ENCODE data around the gene SRCIN1. TPM values are rescaled to one million over a fixed set of nuclear protein-coding genes. Genes with fewer than 3 reads are reported as not detected.
A peak's percentile ranks its signal among the peaks of the same experiment; 100 is the strongest.

The SRCIN1 gene
- total and polyA plus RNA-seq, 2 experiments from 2014 or later, result 2.3 to 10.8 TPM

- Histone ChIP-seq H3K27me3 (peaks cover 62% of the 10 kb centered on the region), H3K9me3 (ENCODE audit: low read depth) (no peaks in the 10 kb centered on the region), H3K4me3 (no peak overlapping the region), H3K27ac (no peak overlapping the region), H3K4me1 (ENCODE audit: low read depth) (peaks cover 25% of the 10 kb centered on the region), H3K36me3 (no peaks in the 10 kb centered on the region)
- DNase-seq (ENCODE audit: low read depth in 1 of 2, low spot score in 1 of 2), result no peak
- TF ChIP-seq CTCF (IDR thresholded peaks at IDR 0.05; ENCODE audit: low read depth, low read length), result no peak
These were observed 37.5 kb downstream of the SRCIN1 start for GRCh38 chr17:38568274-38568673.

- no peak overlapping the region for H3K27ac ChIP-seq
- no peak for DNase-seq (ENCODE audit: low read depth in 1 of 2, low spot score in 1 of 2)
- H3K4me3 ChIP-seq, result no peak overlapping the region
- H3K4me1 ChIP-seq (ENCODE audit: low read depth), result peaks cover 25% of the 10 kb centered on the region
- H3K9me3 ChIP-seq (ENCODE audit: low read depth), result no peaks in the 10 kb centered on the region
- peaks cover 69% of the 10 kb centered on the region for H3K27me3 ChIP-seq
- H3K36me3 ChIP-seq, result no peaks in the 10 kb centered on the region
- no peak for TF ChIP-seq CTCF (IDR thresholded peaks at IDR 0.05; ENCODE audit: low read depth, low read length)
These were observed 38.4 kb downstream of the SRCIN1 start for GRCh38 chr17:38567350-38567749.

GRCh38 chr17:38566666-38567031, 39.1 kb downstream of the SRCIN1 start:
- TF ChIP-seq CTCF (IDR thresholded peaks at IDR 0.05; ENCODE audit: low read depth, low read length), result no peak

GRCh38 chr17:38565853-38566665, 39.7 kb downstream of the SRCIN1 start:
- no peaks in the 10 kb centered on the region for H3K9me3 ChIP-seq (ENCODE audit: low read depth)
- peaks cover 80% of the 10 kb centered on the region for H3K27me3 ChIP-seq
- H3K27ac ChIP-seq, result no peak overlapping the region
- no peak for TF ChIP-seq CTCF (IDR thresholded peaks at IDR 0.05; ENCODE audit: low read depth, low read length)
- no peak for DNase-seq (ENCODE audit: low read depth in 1 of 2, low spot score in 1 of 2)
- peaks cover 16% of the 10 kb centered on the region for H3K4me1 ChIP-seq (ENCODE audit: low read depth)
- H3K4me3 ChIP-seq, result no peak overlapping the region
- H3K36me3 ChIP-seq, result no peaks in the 10 kb centered on the region

More at GRCh38 chr17:38566666-38567031, 39.1 kb downstream of the SRCIN1 start:
- H3K27me3 ChIP-seq, result peaks cover 76% of the 10 kb centered on the region
- H3K9me3 ChIP-seq (ENCODE audit: low read depth), result no peaks in the 10 kb centered on the region
- no peak for DNase-seq (ENCODE audit: low read depth in 1 of 2, low spot score in 1 of 2)
- no peaks in the 10 kb centered on the region for H3K36me3 ChIP-seq
- H3K4me3 ChIP-seq, result no peak overlapping the region
- peaks cover 18% of the 10 kb centered on the region for H3K4me1 ChIP-seq (ENCODE audit: low read depth)
- no peak overlapping the region for H3K27ac ChIP-seq

GRCh38 chr17:38564869-38565268, 40.9 kb downstream of the SRCIN1 start:
- no peaks in the 10 kb centered on the region for H3K36me3 ChIP-seq
- H3K27me3 ChIP-seq, result peaks cover 86% of the 10 kb centered on the region
- H3K4me3 ChIP-seq, result no peak overlapping the region
- no peak overlapping the region for H3K27ac ChIP-seq
- TF ChIP-seq CTCF (IDR thresholded peaks at IDR 0.05; ENCODE audit: low read depth, low read length), result no peak
- H3K4me1 ChIP-seq (ENCODE audit: low read depth), result peaks cover 17% of the 10 kb centered on the region
- H3K9me3 ChIP-seq (ENCODE audit: low read depth), result no peaks in the 10 kb centered on the region
- peak in 1 of 2 donors; percentile 50 for DNase-seq (ENCODE audit: low read depth in 1 of 2, low spot score in 1 of 2)
